ENCODE data around the gene MDGA2. TPM values are rescaled to one million over a fixed set of nuclear protein-coding genes. Genes with fewer than 3 reads are reported as not detected.

MDGA2 gene
- total and polyA plus RNA-seq, 11 donors: 0.12 to 0.26 TPM; not detected in 9

- no peak for DNase-seq
- TF ChIP-seq POLR2A (IDR thresholded peaks at IDR 0.05): no peak
- Histone ChIP-seq H3K27me3 (no peaks in the 10 kb centered on the region), H3K27ac (no peak overlapping the region), H3K36me3 (no peaks in the 10 kb centered on the region), H3K4me1 (no peaks in the 10 kb centered on the region), H3K9me3 (no peaks in the 10 kb centered on the region), H3K4me3 (no peak overlapping the region)
- intact Hi-C loops (cut with DNase I): no loop called here
- no peak for ATAC-seq
- WGBS, 4 donors: 45 to 52% (median 51%) methylated on average over 3 of the region's 3 CpGs
Measured at GRCh38 chr14:47009615-47010014, 665.8 kb downstream of the MDGA2 start.

DNA sequence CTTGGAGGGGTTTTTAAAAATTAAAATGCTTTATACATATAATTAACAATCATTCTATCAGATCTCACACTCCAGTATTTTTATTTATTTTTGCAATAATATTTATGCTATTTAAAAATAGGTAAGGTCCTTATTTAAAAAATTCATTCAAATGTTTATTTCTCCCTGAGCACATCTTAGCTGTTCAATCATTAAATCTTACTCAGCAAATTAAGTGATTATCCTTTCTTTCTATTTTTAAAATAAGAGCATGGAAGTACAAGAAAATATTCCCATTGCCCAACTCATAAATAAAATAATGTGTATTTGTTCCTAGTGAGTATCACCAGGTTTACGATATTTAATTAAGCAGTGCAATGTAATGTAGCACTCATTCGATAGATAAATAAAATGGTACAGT lies 666.7 kb downstream of the MDGA2 start:
- Histone ChIP-seq H3K36me3 (no peaks in the 10 kb centered on the region), H3K27me3 (no peaks in the 10 kb centered on the region), H3K4me3 (no peak overlapping the region), H3K4me1 (no peaks in the 10 kb centered on the region), H3K9me3 (no peaks in the 10 kb centered on the region), H3K27ac (no peak overlapping the region)
- 93 to 95% (median 93%) methylated on average over 2 of the region's 2 CpGs for WGBS, 4 donors
- TF ChIP-seq, protein P1, sequence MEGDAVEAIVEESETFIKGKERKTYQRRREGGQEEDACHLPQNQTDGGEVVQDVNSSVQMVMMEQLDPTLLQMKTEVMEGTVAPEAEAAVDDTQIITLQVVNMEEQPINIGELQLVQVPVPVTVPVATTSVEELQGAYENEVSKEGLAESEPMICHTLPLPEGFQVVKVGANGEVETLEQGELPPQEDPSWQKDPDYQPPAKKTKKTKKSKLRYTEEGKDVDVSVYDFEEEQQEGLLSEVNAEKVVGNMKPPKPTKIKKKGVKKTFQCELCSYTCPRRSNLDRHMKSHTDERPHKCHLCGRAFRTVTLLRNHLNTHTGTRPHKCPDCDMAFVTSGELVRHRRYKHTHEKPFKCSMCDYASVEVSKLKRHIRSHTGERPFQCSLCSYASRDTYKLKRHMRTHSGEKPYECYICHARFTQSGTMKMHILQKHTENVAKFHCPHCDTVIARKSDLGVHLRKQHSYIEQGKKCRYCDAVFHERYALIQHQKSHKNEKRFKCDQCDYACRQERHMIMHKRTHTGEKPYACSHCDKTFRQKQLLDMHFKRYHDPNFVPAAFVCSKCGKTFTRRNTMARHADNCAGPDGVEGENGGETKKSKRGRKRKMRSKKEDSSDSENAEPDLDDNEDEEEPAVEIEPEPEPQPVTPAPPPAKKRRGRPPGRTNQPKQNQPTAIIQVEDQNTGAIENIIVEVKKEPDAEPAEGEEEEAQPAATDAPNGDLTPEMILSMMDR (IDR thresholded peaks at IDR 0.05): no peak
- no peak for TF ChIP-seq POLR2A (IDR thresholded peaks at IDR 0.05)
- intact Hi-C loops (cut with DNase I): no loop called here
- no peak for DNase-seq
- no peak for ATAC-seq

GRCh38 chr14:46999661-47000060 lies 675.7 kb downstream of the MDGA2 start:
- intact Hi-C loops (cut with DNase I): no loop called here
- 35 to 61% (median 46%) methylated on average over 1 of the region's 1 CpG for WGBS, 4 donors
- no peaks in the 10 kb centered on the region for H3K36me3 ChIP-seq
- no peak overlapping the region for H3K27ac ChIP-seq
- H3K9me3 ChIP-seq: peaks cover 0 to 4% (median 0%) of the 10 kb centered on the region in 12 donors
- no peaks in the 10 kb centered on the region for H3K4me1 ChIP-seq
- no peaks in the 10 kb centered on the region for H3K27me3 ChIP-seq
- H3K4me3 ChIP-seq: no peak overlapping the region
- ATAC-seq (no peak), DNase-seq (no peak)
- TF ChIP-seq, protein P1 (IDR thresholded peaks at IDR 0.05): no peak
- TF ChIP-seq POLR2A (IDR thresholded peaks at IDR 0.05): no peak

DNA sequence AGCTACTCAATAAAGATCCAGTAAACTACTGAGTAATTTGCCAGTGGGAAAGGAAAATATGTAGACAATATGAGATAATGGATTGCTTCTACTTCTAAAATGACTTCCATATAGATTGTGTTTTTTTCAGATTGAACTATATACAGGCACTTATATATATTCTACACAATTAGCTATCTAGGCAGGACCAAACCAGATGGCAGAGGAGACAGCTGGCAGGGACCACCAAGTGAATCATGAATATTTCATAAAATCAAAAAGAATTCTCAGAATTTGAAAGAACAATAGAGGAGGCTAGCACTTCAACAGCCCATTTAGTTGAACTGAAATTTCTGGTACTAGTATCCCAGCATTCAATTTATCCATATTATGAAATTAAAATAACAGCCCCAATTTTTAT lies 685.8 kb downstream of the MDGA2 start:
- no peak for DNase-seq
- Histone ChIP-seq H3K27me3 (no peaks in the 10 kb centered on the region), H3K36me3 (no peaks in the 10 kb centered on the region), H3K4me3 (no peak overlapping the region), H3K9me3 (no peaks in the 10 kb centered on the region), H3K27ac (no peak overlapping the region), H3K4me1 (no peaks in the 10 kb centered on the region)
- intact Hi-C loops (cut with DNase I): no loop called here
- no peak for TF ChIP-seq POLR2A (IDR thresholded peaks at IDR 0.05)
- TF ChIP-seq, protein P1 (IDR thresholded peaks at IDR 0.05): no peak
- no peak for ATAC-seq

DNA sequence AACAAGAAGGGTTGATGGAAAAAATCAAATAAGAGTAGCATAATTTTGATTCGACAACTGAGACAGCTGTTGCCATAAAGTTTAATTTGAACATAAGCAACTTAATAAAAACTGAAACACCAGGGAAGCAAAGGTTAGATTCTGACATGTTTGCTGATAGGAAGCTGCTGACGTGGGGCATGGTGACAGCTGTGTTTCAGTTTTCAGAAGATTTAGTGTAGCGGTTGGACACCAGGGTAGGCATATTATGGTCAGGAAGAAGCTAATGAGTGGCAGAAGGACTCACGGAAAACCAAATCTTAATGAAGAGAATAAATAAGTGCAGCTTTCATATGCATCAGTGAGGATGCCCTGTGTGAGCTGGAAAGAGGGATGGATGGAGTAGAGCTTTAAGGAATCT lies 687.1 kb downstream of the MDGA2 start:
- ATAC-seq (no peak), DNase-seq (no peak)
- H3K9me3 ChIP-seq: no peaks in the 10 kb centered on the region
- no peak overlapping the region for H3K27ac ChIP-seq
- H3K27me3 ChIP-seq: no peaks in the 10 kb centered on the region
- 78 to 84% (median 82%) methylated on average over 4 of the region's 4 CpGs for whole genome bisulfite sequencing, 4 donors
- no peak for TF ChIP-seq POLR2A (IDR thresholded peaks at IDR 0.05)
- TF ChIP-seq, protein P1 (IDR thresholded peaks at IDR 0.05): no peak
- intact Hi-C loops (cut with DNase I): no loop called here
- no peaks in the 10 kb centered on the region for H3K4me1 ChIP-seq
- H3K36me3 ChIP-seq: no peaks in the 10 kb centered on the region
- no peak overlapping the region for H3K4me3 ChIP-seq

All from heart left ventricle (tissue), 16 donors.